ENCODE results near the gene CNTN4. TPM values are rescaled to one million over a fixed set of nuclear protein-coding genes. Genes with fewer than 3 reads are reported as not detected.
"Not testable (repeated sequence)": the region's sequence is repeated elsewhere in the genome, so short reads cannot be mapped to it uniquely, and the experiment has no call there.

The CNTN4 gene
- total RNA-seq: not detected
- not detected for polyA plus RNA-seq
- 0 to 0.08 (median 0) reads per million in 6 experiments for total RNA-seq

- Mint-ChIP-seq H3K27ac (no peak within 1 kb of the TSS), H3K4me1 (peaks cover 0 to 9% (median 4%) of the 10 kb centered on the region in 4 donors), H3K4me3 (peak within 1 kb of the TSS in 7 of 10 donors; percentile 35 to 64 (median 48)), H3K27me3 (peaks cover 25 to 67% (median 41%) of the 10 kb centered on the region in 5 donors), H3K36me3 (no peaks in the 10 kb centered on the region), H3K9me3 (peaks cover 0 to 6% (median 0%) of the 10 kb centered on the region in 9 donors)
- POLR2A ChIA-PET: no interaction called here
- ATAC-seq: no peak
- DNase-seq: no peak
Observed at GRCh38 chr3:2098398-2099027, at the start of gene CNTN4. Gene CNTN4, plus strand, starts transcription at chr3:2098866.

- Mint-ChIP-seq H3K9me3 (peaks cover 0 to 7% (median 0%) of the 10 kb centered on the region in 9 donors), H3K27ac (no peak overlapping the region), H3K4me3 (no peak overlapping the region), H3K27me3 (no peaks in the 10 kb centered on the region), H3K36me3 (no peaks in the 10 kb centered on the region), H3K4me1 (no peaks in the 10 kb centered on the region)
- POLR2A ChIA-PET: no interaction called here
- no peak for DNase-seq
- ATAC-seq: no peak
Observed at GRCh38 chr3:2061360-2061759, 37.3 kb upstream of the CNTN4 start.

- H3K4me3 Mint-ChIP-seq: no peak overlapping the region
- H3K36me3 Mint-ChIP-seq: no peaks in the 10 kb centered on the region
- H3K27me3 Mint-ChIP-seq: peaks cover 0 to 2% (median 0%) of the 10 kb centered on the region in 5 donors
- H3K9me3 Mint-ChIP-seq: peaks cover 0 to 8% (median 0%) of the 10 kb centered on the region in 9 donors
- no peak overlapping the region for H3K27ac Mint-ChIP-seq
- ATAC-seq (no peak), DNase-seq (no peak)
- no peaks in the 10 kb centered on the region for H3K4me1 Mint-ChIP-seq
- POLR2A ChIA-PET: no interaction called here
Observed at GRCh38 chr3:2071531-2071930, 27.1 kb upstream of the CNTN4 start.

DNA sequence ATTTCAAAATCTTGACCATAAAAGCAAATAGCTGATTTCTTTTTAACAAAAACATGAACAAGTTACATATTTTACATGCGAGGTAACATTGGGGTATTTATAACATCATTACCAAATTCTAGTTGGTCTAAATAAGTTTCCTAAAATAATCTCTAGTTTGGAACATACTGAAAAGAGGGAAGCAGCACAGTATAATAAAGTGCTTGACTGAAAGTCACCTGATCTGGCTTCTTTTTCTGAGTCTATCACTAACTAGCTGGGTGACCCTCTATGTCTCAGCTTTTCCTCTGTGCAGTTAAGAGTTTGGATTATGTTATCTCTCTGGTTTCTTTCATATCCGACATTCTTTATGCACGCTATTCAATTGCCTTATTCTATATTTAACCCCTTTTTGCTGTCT, 19.8 kb upstream of the CNTN4 start:
- ATAC-seq (no peak), DNase-seq (no peak)
- Mint-ChIP-seq H3K36me3 (peaks cover 0 to 4% (median 0%) of the 10 kb centered on the region in 3 donors), H3K27ac (no peak overlapping the region), H3K27me3 (peaks cover 0 to 2% (median 0%) of the 10 kb centered on the region in 5 donors), H3K9me3 (peaks cover 0 to 23% (median 8%) of the 10 kb centered on the region in 9 donors), H3K4me1 (no peaks in the 10 kb centered on the region), H3K4me3 (no peak overlapping the region)
- POLR2A ChIA-PET: no interaction called here

DNA sequence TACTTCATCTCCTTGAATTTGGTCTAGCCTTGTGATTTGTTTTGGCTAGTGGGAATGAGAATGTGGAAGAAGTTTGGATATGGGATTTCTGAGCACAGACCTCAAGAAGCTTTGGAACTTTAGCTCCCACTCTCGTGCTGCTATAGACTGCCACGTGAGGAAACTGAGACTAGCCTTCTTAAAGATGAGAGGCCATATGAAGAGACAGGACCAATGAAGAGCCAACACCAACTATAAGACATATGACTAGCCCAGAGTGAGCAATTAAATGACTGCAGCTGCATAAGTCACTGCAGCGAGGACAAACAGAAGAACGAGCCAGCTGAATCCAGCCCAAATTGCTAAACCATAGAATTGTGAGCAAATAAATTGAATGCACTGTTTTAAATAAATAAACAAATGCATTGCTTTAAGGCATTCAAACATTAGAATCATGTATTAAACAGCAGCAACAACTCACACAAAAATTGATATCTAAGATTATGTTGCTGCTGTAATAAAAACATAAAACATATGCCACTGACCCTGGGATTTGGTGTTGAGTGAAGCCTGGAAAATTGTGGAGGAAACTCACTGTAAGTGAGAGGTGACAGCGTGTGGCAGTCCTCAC, 15.7 kb upstream of the CNTN4 start:
- POLR2A ChIA-PET: no interaction called here
- Mint-ChIP-seq H3K9me3 (peaks cover 0 to 36% (median 11%) of the 10 kb centered on the region in 9 donors), H3K4me3 (no peak overlapping the region), H3K4me1 (no peaks in the 10 kb centered on the region), H3K27me3 (peaks cover 0 to 3% (median 0%) of the 10 kb centered on the region in 5 donors), H3K36me3 (peaks cover 0 to 7% (median 0%) of the 10 kb centered on the region in 3 donors), H3K27ac (no peak overlapping the region)
- ATAC-seq (no peak), DNase-seq (no peak)

GRCh38 chr3:2083558-2083957, 15.1 kb upstream of the CNTN4 start:
- H3K4me3 Mint-ChIP-seq, DNase-seq, ATAC-seq, H3K4me1 Mint-ChIP-seq, POLR2A ChIA-PET, H3K27ac Mint-ChIP-seq, H3K27me3 Mint-ChIP-seq, H3K36me3 Mint-ChIP-seq: not testable (repeated sequence)
- H3K9me3 Mint-ChIP-seq: peaks cover 0 to 34% (median 10%) of the 10 kb centered on the region in 9 donors

- Mint-ChIP-seq H3K4me3 (no peak overlapping the region), H3K4me1 (no peaks in the 10 kb centered on the region), H3K9me3 (peaks cover 0 to 22% (median 2%) of the 10 kb centered on the region in 9 donors), H3K27me3 (peaks cover 2 to 10% (median 4%) of the 10 kb centered on the region in 5 donors), H3K36me3 (peaks cover 0 to 3% (median 0%) of the 10 kb centered on the region in 3 donors), H3K27ac (no peak overlapping the region)
- DNase-seq (no peak), ATAC-seq (no peak)
- POLR2A ChIA-PET: no interaction called here
Observed at GRCh38 chr3:2090095-2090911, 8.4 kb upstream of the CNTN4 start.

GRCh38 chr3:2092758-2093157, 5.9 kb upstream of the CNTN4 start:
- DNase-seq: no peak
- peaks cover 0 to 1% (median 0%) of the 10 kb centered on the region in 4 donors for H3K4me1 Mint-ChIP-seq
- ATAC-seq: no peak
- POLR2A ChIA-PET: no interaction called here
- H3K36me3 Mint-ChIP-seq: no peaks in the 10 kb centered on the region
- H3K27me3 Mint-ChIP-seq: peaks cover 15 to 35% (median 20%) of the 10 kb centered on the region in 5 donors
- H3K4me3 Mint-ChIP-seq: no peak overlapping the region
- no peak overlapping the region for H3K27ac Mint-ChIP-seq
- peaks cover 0 to 9% (median 0%) of the 10 kb centered on the region in 9 donors for H3K9me3 Mint-ChIP-seq

- POLR2A ChIA-PET: no interaction called here
- Mint-ChIP-seq H3K27ac (no peak overlapping the region), H3K27me3 (peaks cover 18 to 44% (median 27%) of the 10 kb centered on the region in 5 donors), H3K4me1 (peaks cover 0 to 7% (median 3%) of the 10 kb centered on the region in 4 donors), H3K9me3 (peaks cover 0 to 9% (median 0%) of the 10 kb centered on the region in 9 donors), H3K36me3 (no peaks in the 10 kb centered on the region), H3K4me3 (no peak overlapping the region)
- no peak for ATAC-seq
- DNase-seq: no peak
Observed at GRCh38 chr3:2094941-2095340, 3.7 kb upstream of the CNTN4 start.

DNA sequence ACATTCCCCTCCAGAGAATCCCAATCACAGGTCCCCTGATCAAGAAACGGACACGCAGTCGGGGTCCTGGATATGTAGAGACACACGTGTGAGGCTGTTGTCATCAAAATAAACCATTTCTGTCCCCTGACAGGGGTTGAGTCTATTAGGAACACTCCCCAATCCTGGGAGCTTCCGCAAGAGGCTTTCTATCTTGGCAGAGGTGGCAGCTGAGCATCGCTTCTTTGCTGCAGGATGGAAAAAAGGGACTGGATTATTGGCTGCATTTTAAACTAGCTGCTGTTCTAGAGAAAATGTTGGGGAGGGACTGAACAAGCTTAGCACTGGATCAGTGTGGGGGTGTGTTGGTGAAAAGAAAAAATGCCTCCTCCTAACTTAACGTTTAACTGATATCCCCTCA, 2.5 kb upstream of the CNTN4 start:
- ATAC-seq: no peak
- H3K4me1 Mint-ChIP-seq: peaks cover 0 to 9% (median 4%) of the 10 kb centered on the region in 4 donors
- no peak for DNase-seq
- no peak overlapping the region for H3K27ac Mint-ChIP-seq
- H3K27me3 Mint-ChIP-seq: peaks cover 22 to 57% (median 37%) of the 10 kb centered on the region in 5 donors
- POLR2A ChIA-PET: no interaction called here
- peaks cover 0 to 9% (median 0%) of the 10 kb centered on the region in 9 donors for H3K9me3 Mint-ChIP-seq
- H3K36me3 Mint-ChIP-seq: no peaks in the 10 kb centered on the region
- H3K4me3 Mint-ChIP-seq: no peak overlapping the region

DNA sequence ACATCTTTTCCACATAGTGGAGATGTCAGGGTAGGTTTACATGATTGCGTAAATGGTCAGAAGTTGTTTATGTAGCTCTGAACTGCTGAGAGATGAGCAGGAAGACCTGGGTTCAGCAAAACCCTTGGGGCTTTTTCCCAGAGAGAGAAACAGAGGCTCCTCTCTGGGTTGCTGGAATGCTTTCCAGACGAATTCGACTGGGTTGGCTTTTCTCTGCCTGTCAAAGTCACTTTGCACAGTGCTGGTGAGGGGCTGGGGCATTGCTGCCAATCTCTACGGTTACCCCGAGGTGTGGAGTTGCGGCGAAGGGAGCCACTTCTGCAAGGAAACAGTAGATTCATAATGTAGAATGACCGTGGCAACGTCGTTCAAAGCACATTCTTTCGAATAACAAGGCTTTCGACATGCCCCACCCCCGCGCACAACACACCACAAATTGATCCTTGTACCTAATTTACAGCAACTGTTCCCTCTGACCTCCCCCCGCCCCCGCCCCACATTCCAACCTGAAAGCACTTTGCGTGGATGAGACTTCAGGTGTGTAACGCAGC, 950 bp upstream of the CNTN4 start:
- Mint-ChIP-seq H3K4me1 (peaks cover 0 to 9% (median 4%) of the 10 kb centered on the region in 4 donors), H3K27ac (no peak overlapping the region), H3K27me3 (peaks cover 25 to 69% (median 42%) of the 10 kb centered on the region in 5 donors), H3K4me3 (peak overlapping the region in 7 of 10 donors; percentile 11 to 57 (median 46)), H3K36me3 (no peaks in the 10 kb centered on the region), H3K9me3 (peaks cover 0 to 9% (median 0%) of the 10 kb centered on the region in 9 donors)
- DNase-seq: no peak
- no peak for ATAC-seq
- POLR2A ChIA-PET: no interaction called here

DNA sequence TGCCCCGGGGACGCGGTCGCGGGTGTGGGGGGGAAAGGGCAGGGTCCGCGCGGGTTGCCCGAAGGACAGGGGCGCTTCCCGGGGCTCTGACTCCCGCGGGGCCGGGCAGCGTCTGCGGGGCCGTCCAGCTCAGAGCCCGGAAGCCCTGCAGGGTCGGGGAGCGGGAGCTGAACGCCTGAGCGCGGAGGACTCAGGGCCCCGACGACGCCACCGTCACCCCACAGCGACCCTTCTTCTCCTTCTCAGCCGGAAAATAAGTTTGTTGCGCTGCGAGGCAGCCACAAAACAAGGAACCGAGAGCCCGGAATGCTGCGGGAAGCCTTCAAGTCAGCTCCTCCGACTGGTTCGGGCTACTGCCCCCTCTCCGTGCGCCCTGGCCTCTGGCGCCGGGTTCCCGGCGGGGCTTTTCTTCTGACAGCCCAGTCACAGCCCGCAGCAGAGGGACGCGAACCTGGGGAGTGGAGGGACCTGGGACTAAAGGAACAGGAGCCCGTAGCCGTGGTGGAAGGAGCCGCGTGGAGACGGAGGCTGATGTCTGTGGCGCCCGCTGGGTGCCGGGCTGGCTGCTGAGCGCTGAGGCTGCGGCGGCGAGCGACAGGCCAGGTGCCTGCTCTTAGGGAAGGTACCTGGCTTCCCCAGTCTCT, 484 bp downstream of the CNTN4 start:
- ATAC-seq (no peak), DNase-seq (no peak)
- Mint-ChIP-seq H3K36me3 (no peaks in the 10 kb centered on the region), H3K4me3 (peak overlapping the region in 3 of 10 donors; percentile 44 to 60 (median 48)), H3K4me1 (peaks cover 0 to 9% (median 4%) of the 10 kb centered on the region in 4 donors), H3K9me3 (peaks cover 0 to 4% (median 0%) of the 10 kb centered on the region in 9 donors), H3K27me3 (peaks cover 29 to 68% (median 43%) of the 10 kb centered on the region in 5 donors), H3K27ac (no peak overlapping the region)
- POLR2A ChIA-PET: no interaction called here

Measured in naive thymus-derived CD8-positive, alpha-beta T cell (primary cell).